Measurements from ENCODE around the gene BCDIN3D. TPM values are rescaled to one million over a fixed set of nuclear protein-coding genes. Genes with fewer than 3 reads are reported as not detected.

Gene BCDIN3D
- total RNA-seq, 1 experiment from 2014 or later = 4.8 TPM

GRCh38 chr12:49882851-49883464, 40.1 kb upstream of the BCDIN3D start:
- 0 out of 2 replicates have a peak, but pooled peaks have one; percentile 48 for ATAC-seq
- Histone ChIP-seq H3K9me3 (ENCODE audit: control insufficient read depth, insufficient read depth, low read depth, low read length) (no peaks in the 10 kb centered on the region), H3K27ac (ENCODE audit: low read length) (no peak overlapping the region), H3K36me3 (ENCODE audit: control insufficient read depth, insufficient read depth, low read length) (no peaks in the 10 kb centered on the region), H3K4me3 (ENCODE audit: low read depth in 2 of 2, low read length in 2 of 2) (no peak overlapping the region), H3K27me3 (ENCODE audit: control insufficient read depth, insufficient read depth, low read length) (no peaks in the 10 kb centered on the region), H3K4me1 (ENCODE audit: control insufficient read depth, insufficient read depth, low read length) (0 out of 2 replicates have a peak, but pooled peaks cover 4% of the 10 kb centered on the region)
- in situ Hi-C loops (cut with HindIII; ENCODE audit: low pct_unique_long_range_greater_than_20kb, low sequenced_read_pairs) (no loop called here), intact Hi-C loops (cut with micrococcal nuclease; ENCODE audit: unreplicated experiment) (no loop called here)
- no peak for DNase-seq (ENCODE audit: low read depth, low spot score)
- ChIA-PET CTCF (no interaction called here), POLR2A (interaction anchor here (0.5 to 0.7 kb wide), 2 partner anchors 10 to 202 kb away, joined by 3 to 5 read pairs; partner anchors contain the start of gene SMARCD1)
- BruUV-seq (replicated peaks) = no TSS peak
- TF ChIP-seq SIN3A (IDR thresholded peaks at IDR 0.05; ENCODE audit: borderline replicate concordance, insufficient read depth, low read depth, low read length) = no peak
- TF ChIP-seq POLR2AphosphoS5 (IDR thresholded peaks at IDR 0.05; ENCODE audit: low read depth, low read length) = no peak
- no peak for TF ChIP-seq TCF7L2 (IDR thresholded peaks at IDR 0.05; ENCODE audit: low read depth, low read length)
- TF ChIP-seq, protein P1, sequence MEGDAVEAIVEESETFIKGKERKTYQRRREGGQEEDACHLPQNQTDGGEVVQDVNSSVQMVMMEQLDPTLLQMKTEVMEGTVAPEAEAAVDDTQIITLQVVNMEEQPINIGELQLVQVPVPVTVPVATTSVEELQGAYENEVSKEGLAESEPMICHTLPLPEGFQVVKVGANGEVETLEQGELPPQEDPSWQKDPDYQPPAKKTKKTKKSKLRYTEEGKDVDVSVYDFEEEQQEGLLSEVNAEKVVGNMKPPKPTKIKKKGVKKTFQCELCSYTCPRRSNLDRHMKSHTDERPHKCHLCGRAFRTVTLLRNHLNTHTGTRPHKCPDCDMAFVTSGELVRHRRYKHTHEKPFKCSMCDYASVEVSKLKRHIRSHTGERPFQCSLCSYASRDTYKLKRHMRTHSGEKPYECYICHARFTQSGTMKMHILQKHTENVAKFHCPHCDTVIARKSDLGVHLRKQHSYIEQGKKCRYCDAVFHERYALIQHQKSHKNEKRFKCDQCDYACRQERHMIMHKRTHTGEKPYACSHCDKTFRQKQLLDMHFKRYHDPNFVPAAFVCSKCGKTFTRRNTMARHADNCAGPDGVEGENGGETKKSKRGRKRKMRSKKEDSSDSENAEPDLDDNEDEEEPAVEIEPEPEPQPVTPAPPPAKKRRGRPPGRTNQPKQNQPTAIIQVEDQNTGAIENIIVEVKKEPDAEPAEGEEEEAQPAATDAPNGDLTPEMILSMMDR (IDR thresholded peaks at IDR 0.05) = no peak

GRCh38 chr12:49882248-49882850, 39.4 kb upstream of the BCDIN3D start:
- in situ Hi-C loops (cut with HindIII; ENCODE audit: low pct_unique_long_range_greater_than_20kb, low sequenced_read_pairs) = no loop called here
- no peaks in the 10 kb centered on the region for H3K9me3 ChIP-seq (ENCODE audit: control insufficient read depth, insufficient read depth, low read depth, low read length)
- no peak overlapping the region for H3K4me3 ChIP-seq (ENCODE audit: low read depth in 2 of 2, low read length in 2 of 2)
- H3K4me1 ChIP-seq (ENCODE audit: control insufficient read depth, insufficient read depth, low read length) = 0 out of 2 replicates have a peak, but pooled peaks cover 4% of the 10 kb centered on the region
- POLR2A ChIA-PET = interaction anchor here (0.7 kb wide), 1 partner anchor 9 kb away, joined by 5 read pairs; no protein-coding TSS in a partner anchor
- ATAC-seq = no peak
- no peak overlapping the region for H3K27ac ChIP-seq (ENCODE audit: low read length)
- CTCF ChIA-PET = no interaction called here
- DNase-seq (ENCODE audit: low read depth, low spot score) = no peak
- no peaks in the 10 kb centered on the region for H3K36me3 ChIP-seq (ENCODE audit: control insufficient read depth, insufficient read depth, low read length)
- TF ChIP-seq, protein P1 (IDR thresholded peaks at IDR 0.05) = no peak
- TF ChIP-seq POLR2AphosphoS5 (IDR thresholded peaks at IDR 0.05; ENCODE audit: low read depth, low read length) = no peak
- no peak for TF ChIP-seq SIN3A (IDR thresholded peaks at IDR 0.05; ENCODE audit: borderline replicate concordance, insufficient read depth, low read depth, low read length)
- no peak for TF ChIP-seq REST (IDR thresholded peaks at IDR 0.05; ENCODE audit: insufficient read depth in 1 of 2, low read depth in 2 of 2, low read length in 1 of 2)
- TF ChIP-seq TCF7L2 (IDR thresholded peaks at IDR 0.05; ENCODE audit: low read depth, low read length) = no peak
- no peaks in the 10 kb centered on the region for H3K27me3 ChIP-seq (ENCODE audit: control insufficient read depth, insufficient read depth, low read length)
- intact Hi-C loops (cut with micrococcal nuclease; ENCODE audit: unreplicated experiment) = no loop called here
- no TSS peak for BruUV-seq (replicated peaks)

Measured in Panc1 (cell line).